CD4-positive, alpha-beta T cell (primary cell): ENCODE measurements around the gene TAGLN3. TPM values are rescaled to one million over a fixed set of nuclear protein-coding genes. Genes with fewer than 3 reads are reported as not detected.

Source experiments
- ATAC-seq: fragments of 200-7000 bp; cut with Tn5 transposase; one replicate; pipeline ENCODE4 v1.10.0; 2022; ENCODE audit warnings: mild to moderate bottlenecking; ENCODE audit not compliant: poor library complexity
- CTCF ChIA-PET: fragments of 350-600 bp; sonication (Branson Sonifier 250); formaldehyde crosslinking; loops from one replicate; lab custom pipeline; 2021; ENCODE audit warnings: antibody characterized with exemption, inconsistent platforms; lab: Charles Lee
- POLR2A ChIA-PET: fragments of 350-600 bp; sonication (Branson Sonifier 250); formaldehyde crosslinking; loops from one replicate; lab custom pipeline; 2021; ENCODE audit warnings: antibody characterized with exemption, inconsistent platforms; lab: Charles Lee
- DNase-seq, 14 experiments: peaks; one replicate each; pipeline ENCODE4 v3.0.0-alpha.2; 2013 to 2020; ENCODE audit warnings: mixed read lengths in 2 of 14
- H3K27ac ChIP-seq, 2 donors: one replicate each; pipeline versions ENCODE4 v1.5.1 to v1.7.0; 2013; ENCODE audit warnings: low read length in 2 of 2, low read depth in 1 of 2, mild to moderate bottlenecking in 1 of 2
- H3K27me3 ChIP-seq, 2 experiments: 1 replicate in 1 of 2; 2 replicates in 1 of 2; pipeline versions ENCODE4 v1.6.1 to v1.7.0; 2013; ENCODE audit warnings: low read length in 2 of 2, control low read depth in 1 of 2, mild to moderate bottlenecking in 1 of 2, moderate library complexity in 1 of 2; ENCODE audit not compliant: insufficient read depth in 2 of 2, control insufficient read depth in 1 of 2
- H3K36me3 ChIP-seq: one replicate; pipeline ENCODE4 v1.6.1; 2013; ENCODE audit warnings: low read length, control low read depth; ENCODE audit not compliant: insufficient read depth
- H3K4me1 ChIP-seq: one replicate; pipeline ENCODE4 v1.6.1; 2013; ENCODE audit warnings: low read length, control low read depth; ENCODE audit not compliant: insufficient read depth
- H3K4me3 ChIP-seq: one replicate; pipeline ENCODE4 v1.5.1; 2013; ENCODE audit warnings: mild to moderate bottlenecking, low read length, moderate library complexity
- H3K9me3 ChIP-seq, 2 experiments: 1 replicate in 1 of 2; 2 replicates in 1 of 2; pipeline versions ENCODE4 v1.6.1 to v1.7.0; 2013; ENCODE audit warnings: low read length in 2 of 2, mild to moderate bottlenecking in 2 of 2, control low read depth in 1 of 2, moderate library complexity in 1 of 2; ENCODE audit not compliant: control insufficient read depth in 1 of 2, insufficient read depth in 1 of 2
- H3K27ac Mint-ChIP-seq: one replicate; pipeline ENCODE4 v1.8.0; 2020; ENCODE audit warnings: mixed read lengths
- H3K27me3 Mint-ChIP-seq: one replicate; pipeline ENCODE4 v1.8.0; 2021; ENCODE audit warnings: mixed read lengths
- H3K36me3 Mint-ChIP-seq: one replicate; pipeline ENCODE4 v1.8.0; 2021; ENCODE audit warnings: low read depth, mixed read lengths
- H3K4me1 Mint-ChIP-seq: one replicate; pipeline ENCODE4 v1.8.0; 2021; ENCODE audit warnings: low read depth, mixed read lengths
- H3K4me3 Mint-ChIP-seq: one replicate; pipeline ENCODE4 v1.8.0; 2020; ENCODE audit warnings: mild to moderate bottlenecking, mixed read lengths
- H3K9me3 Mint-ChIP-seq: one replicate; pipeline ENCODE4 v1.8.0; 2020; ENCODE audit warnings: mixed read lengths
- CTCF ChIP-seq: fragments of 200-600 bp; IDR thresholded peaks from one replicate; pipeline ENCODE4 v1.8.0; 2022; ENCODE audit warnings: antibody characterized with exemption, mild to moderate bottlenecking
- intact Hi-C, 2 experiments: fragments of 100-400 bp; cut with DNase I in 1 of 2; cut with micrococcal nuclease in 1 of 2; formaldehyde crosslinking; loops; one replicate each; pipeline versions ENCODE4 v1.15.1 to v1.9.0; 2023 to 2025; cut with DNase I, micrococcal nuclease
- total RNA-seq, 174 experiments: library from RNA in 2 of 174; stranded (reverse) in 2 of 174; gene quantifications; one replicate each; pipeline ENCODE4 v1.2.3 and lab custom pipeline; 2021 to 2026

Gene TAGLN3
- total RNA-seq, 2 experiments from 2014 or later, result 0.28 TPM; not detected in 1

DNA sequence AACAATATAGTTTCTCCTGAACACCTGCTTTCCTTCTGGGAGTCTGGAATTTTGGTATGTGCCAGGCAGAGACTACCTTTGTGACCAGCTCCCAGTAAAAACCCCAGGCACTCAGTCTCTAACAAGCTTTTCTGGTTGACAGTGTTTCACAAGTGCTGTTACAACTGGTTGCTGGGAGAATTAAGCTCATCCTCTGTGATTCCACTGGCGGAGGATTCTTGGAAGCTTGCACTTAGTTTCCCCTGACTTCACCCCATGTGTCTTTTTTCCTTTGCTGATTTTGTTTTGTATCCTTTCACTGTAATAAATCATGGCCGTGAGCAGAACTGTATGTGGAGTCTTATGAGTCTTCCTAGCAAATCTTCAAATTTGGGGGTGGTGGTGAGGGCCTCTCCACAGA is 5.7 kb upstream of the TAGLN3 start:
- Mint-ChIP-seq H3K27me3 (no peaks in the 10 kb centered on the region), H3K4me3 (no peak overlapping the region), H3K9me3 (no peaks in the 10 kb centered on the region), H3K36me3 (peaks cover 55% of the 10 kb centered on the region), H3K4me1 (peaks cover 14% of the 10 kb centered on the region), H3K27ac (no peak overlapping the region)
- Histone ChIP-seq H3K36me3 (peaks cover 36% of the 10 kb centered on the region), H3K27ac (no peak overlapping the region), H3K4me3 (no peak overlapping the region), H3K4me1 (no peaks in the 10 kb centered on the region), H3K27me3 (no peaks in the 10 kb centered on the region), H3K9me3 (no peaks in the 10 kb centered on the region)
- DNase-seq, result no peak
- ATAC-seq, result no peak
- intact Hi-C loops, result no loop called here
- POLR2A ChIA-PET, result no interaction called here
- CTCF ChIA-PET, result interaction anchor here (2.2 kb wide), 1 partner anchor 20 kb away, joined by 7 read pairs; no protein-coding TSS in a partner anchor
- no peak for TF ChIP-seq CTCF

- POLR2A ChIA-PET, result interaction anchor here (0.5 to 1.8 kb wide), 5 partner anchors 10 to 21 kb away, joined by 3 to 11 read pairs (median 3); partner anchors contain the start of gene ABHD10
- Mint-ChIP-seq H3K4me1 (peaks cover 48% of the 10 kb centered on the region), H3K27ac (no peak overlapping the region), H3K36me3 (peaks cover 8% of the 10 kb centered on the region), H3K27me3 (no peaks in the 10 kb centered on the region), H3K4me3 (peak overlapping the region; percentile 88), H3K9me3 (no peaks in the 10 kb centered on the region)
- Histone ChIP-seq H3K27me3 (peaks cover 0 to 3% of the 10 kb centered on the region in 2 experiments), H3K27ac (no peak overlapping the region), H3K4me3 (peak overlapping the region; percentile 42), H3K4me1 (peaks cover 29% of the 10 kb centered on the region), H3K9me3 (no peaks in the 10 kb centered on the region), H3K36me3 (no peaks in the 10 kb centered on the region)
- intact Hi-C loops, result no loop called here
- CTCF ChIA-PET, result interaction anchor here (1.1 to 2.6 kb wide), 2 partner anchors 14 to 44 kb away, joined by 3 to 10 read pairs; no protein-coding TSS in a partner anchor
- no peak for TF ChIP-seq CTCF
- ATAC-seq, result no peak
- DNase-seq, result no peak
Measured at GRCh38 chr3:111999484-112000324, 982 bp downstream of the TAGLN3 start.

- H3K27me3 Mint-ChIP-seq, result no peaks in the 10 kb centered on the region
- H3K9me3 Mint-ChIP-seq, result no peaks in the 10 kb centered on the region
- DNase-seq, result no peak
- H3K9me3 ChIP-seq, result no peaks in the 10 kb centered on the region
- peaks cover 29% of the 10 kb centered on the region for H3K4me1 ChIP-seq
- H3K27me3 ChIP-seq, result peaks cover 0 to 3% of the 10 kb centered on the region in 2 experiments
- ChIA-PET CTCF (interaction anchor here (1.1 to 2.6 kb wide), 2 partner anchors 14 to 43 kb away, joined by 3 to 10 read pairs; no protein-coding TSS in a partner anchor), POLR2A (interaction anchor here (1.1 to 4.5 kb wide), 2 partner anchors 11 to 21 kb away, joined by 3 to 19 read pairs; partner anchors contain the start of gene ABHD10)
- no peak overlapping the region for H3K4me3 ChIP-seq
- peaks cover 1% of the 10 kb centered on the region for H3K36me3 Mint-ChIP-seq
- peaks cover 48% of the 10 kb centered on the region for H3K4me1 Mint-ChIP-seq
- H3K27ac Mint-ChIP-seq, result no peak overlapping the region
- no peak overlapping the region for H3K27ac ChIP-seq
- no peak for ATAC-seq
- H3K36me3 ChIP-seq, result no peaks in the 10 kb centered on the region
- no peak overlapping the region for H3K4me3 Mint-ChIP-seq
- TF ChIP-seq CTCF, result no peak
- intact Hi-C loops, result no loop called here
Measured at GRCh38 chr3:112000367-112000771, 1.6 kb downstream of the TAGLN3 start.
